ENCODE measurements around the gene SIGLEC11.
A peak's percentile ranks its signal among the peaks of the same experiment; 100 is the strongest.

SIGLEC11 gene

DNA sequence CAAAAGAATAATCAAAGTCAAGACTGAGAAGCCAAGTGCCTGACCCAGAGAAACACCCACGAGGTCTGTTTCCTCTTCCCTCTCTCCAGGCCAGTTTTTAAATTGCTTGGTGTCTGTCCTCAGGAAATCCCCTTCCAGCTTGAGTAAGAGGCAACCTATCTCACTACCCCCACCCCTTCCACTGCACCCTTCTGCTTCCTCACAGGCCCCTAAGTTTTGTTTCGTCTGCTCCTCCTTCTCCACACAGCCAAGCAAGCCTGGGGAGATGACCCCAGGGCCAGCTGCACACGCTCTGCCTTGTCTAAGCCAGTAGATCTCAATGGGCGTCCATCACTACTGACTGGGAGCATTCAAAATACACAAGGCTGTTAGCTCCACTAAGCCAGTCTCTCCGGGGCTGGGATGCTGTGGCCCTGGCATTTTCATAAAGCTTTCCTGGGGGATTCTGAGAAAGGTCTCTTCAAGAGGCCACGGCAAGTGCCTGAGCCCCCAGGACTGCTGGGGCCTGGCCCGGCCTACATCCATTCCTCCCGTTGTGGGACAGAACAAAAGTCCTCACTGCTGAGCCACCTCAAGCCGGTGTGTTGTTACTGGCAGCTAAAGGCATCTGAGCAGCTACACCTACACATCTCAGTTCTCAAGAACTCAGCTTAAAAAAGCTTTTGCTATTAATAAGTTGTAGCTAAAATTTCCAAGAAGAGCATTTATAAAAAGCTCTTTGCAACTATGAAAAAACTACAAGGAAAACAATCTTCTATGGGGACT, 49.4 kb downstream of the SIGLEC11 start:
- TF ChIP-seq CTCF (IDR thresholded peaks at IDR 0.05; ENCODE audit: insufficient read depth, low read depth, low read length, missing control alignments) = no peak
- H3K4me3 ChIP-seq (ENCODE audit: low read depth, low read length) = peak overlapping the region; percentile 22

GRCh38 chr19:49910179-49910578, 50.8 kb downstream of the SIGLEC11 start:
- H3K4me3 ChIP-seq (ENCODE audit: low read depth, low read length) = no peak overlapping the region
- DNase-seq (ENCODE audit: low read depth) = no peak
- TF ChIP-seq CTCF (IDR thresholded peaks at IDR 0.05; ENCODE audit: insufficient read depth, low read depth, low read length, missing control alignments) = no peak

More for the DNA sequence above, 49.4 kb downstream of the SIGLEC11 start:
- DNase-seq (ENCODE audit: low read depth) = peak; percentile 92

DNA sequence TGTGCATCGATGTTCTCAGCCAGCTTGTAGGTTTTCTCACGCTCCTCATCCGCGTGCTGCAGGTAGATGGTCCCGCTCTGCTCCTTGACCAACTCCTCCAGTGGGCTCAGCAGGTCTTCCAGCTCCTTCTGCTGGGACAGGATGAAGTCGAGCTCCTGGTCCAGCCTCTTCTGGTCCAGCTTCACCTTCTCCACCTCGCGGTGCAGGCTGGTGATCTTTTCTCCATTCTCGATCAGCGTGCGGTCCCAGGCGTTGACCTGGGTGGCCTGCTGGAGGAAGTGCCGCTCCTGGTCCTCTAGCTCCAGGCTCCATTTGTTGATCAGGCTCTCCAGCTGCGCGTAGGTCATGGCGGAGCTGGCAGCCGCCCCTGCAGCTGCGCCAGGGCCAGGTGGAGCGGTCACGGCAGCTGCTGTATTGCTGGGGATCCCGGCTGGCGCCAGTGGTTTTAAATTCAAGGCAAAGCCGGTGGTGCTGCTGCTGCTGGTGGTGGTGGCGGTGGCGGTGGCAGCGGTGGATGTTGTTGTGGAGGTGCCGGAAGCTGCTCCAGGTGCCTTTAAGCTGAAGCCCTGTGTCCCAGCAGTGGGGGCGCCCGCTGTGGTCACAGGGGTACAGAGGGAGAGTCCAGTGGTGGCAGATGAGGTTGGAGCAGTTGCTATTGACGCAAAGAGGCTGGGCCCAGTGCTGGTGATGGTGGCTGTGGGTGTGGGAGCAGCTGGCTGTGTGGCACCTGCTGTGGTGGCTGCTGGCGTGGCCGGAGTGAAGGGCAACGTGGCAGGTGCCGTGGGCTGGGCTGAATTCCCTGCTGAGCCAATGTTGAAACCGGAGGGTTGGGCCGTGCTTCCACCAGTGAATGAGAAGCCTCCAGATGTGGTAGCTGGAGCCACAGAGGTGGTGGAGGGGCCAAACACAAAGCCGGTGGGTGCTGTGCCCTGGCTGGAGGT, 52.2 kb downstream of the SIGLEC11 start:
- no peak for TF ChIP-seq CTCF (IDR thresholded peaks at IDR 0.05; ENCODE audit: insufficient read depth, low read depth, low read length, missing control alignments)
- DNase-seq (ENCODE audit: low read depth) = no peak
- H3K4me3 ChIP-seq (ENCODE audit: low read depth, low read length) = no peak overlapping the region

- peak; percentile 85 for DNase-seq (ENCODE audit: low read depth)
- TF ChIP-seq CTCF (IDR thresholded peaks at IDR 0.05; ENCODE audit: insufficient read depth, low read depth, low read length, missing control alignments) = no peak
- H3K4me3 ChIP-seq (ENCODE audit: low read depth, low read length) = no peak overlapping the region
Observed at GRCh38 chr19:49907745-49908446, 53.1 kb downstream of the SIGLEC11 start.

- DNase-seq (ENCODE audit: low read depth) = peak; percentile 81
- TF ChIP-seq CTCF (IDR thresholded peaks at IDR 0.05; ENCODE audit: insufficient read depth, low read depth, low read length, missing control alignments) = no peak
- H3K4me3 ChIP-seq (ENCODE audit: low read depth, low read length) = peak overlapping the region; percentile 20; the same call in 1 of the 2 replicates
Observed at GRCh38 chr19:49906879-49907564, 54.0 kb downstream of the SIGLEC11 start.

GRCh38 chr19:49904136-49904535, 56.8 kb downstream of the SIGLEC11 start:
- DNase-seq (ENCODE audit: low read depth) = no peak
- no peak overlapping the region; the same call in 1 of the 2 replicates for H3K4me3 ChIP-seq (ENCODE audit: low read depth, low read length)

More at GRCh38 chr19:49904136-49904535, 56.8 kb downstream of the SIGLEC11 start:
- TF ChIP-seq CTCF (IDR thresholded peaks at IDR 0.05; ENCODE audit: insufficient read depth, low read depth, low read length, missing control alignments) = no peak
